Urothelium cell line (cell line): Measurements from ENCODE around the gene RPL31.
"Not testable (repeated sequence)": the region's sequence is repeated elsewhere in the genome, so short reads cannot be mapped to it uniquely, and the experiment has no call there.

Experiments
- DNase-seq: peaks from one replicate; pipeline ENCODE4 v3.0.0; 2011; ENCODE audit warnings: low spot score, mixed read lengths
- FAIRE-seq: peaks from 2 replicates; lab custom pipeline; 2011; peaks lifted over from hg19 to GRCh38; lab: Jason Lieb, UNC

RPL31 gene

DNA sequence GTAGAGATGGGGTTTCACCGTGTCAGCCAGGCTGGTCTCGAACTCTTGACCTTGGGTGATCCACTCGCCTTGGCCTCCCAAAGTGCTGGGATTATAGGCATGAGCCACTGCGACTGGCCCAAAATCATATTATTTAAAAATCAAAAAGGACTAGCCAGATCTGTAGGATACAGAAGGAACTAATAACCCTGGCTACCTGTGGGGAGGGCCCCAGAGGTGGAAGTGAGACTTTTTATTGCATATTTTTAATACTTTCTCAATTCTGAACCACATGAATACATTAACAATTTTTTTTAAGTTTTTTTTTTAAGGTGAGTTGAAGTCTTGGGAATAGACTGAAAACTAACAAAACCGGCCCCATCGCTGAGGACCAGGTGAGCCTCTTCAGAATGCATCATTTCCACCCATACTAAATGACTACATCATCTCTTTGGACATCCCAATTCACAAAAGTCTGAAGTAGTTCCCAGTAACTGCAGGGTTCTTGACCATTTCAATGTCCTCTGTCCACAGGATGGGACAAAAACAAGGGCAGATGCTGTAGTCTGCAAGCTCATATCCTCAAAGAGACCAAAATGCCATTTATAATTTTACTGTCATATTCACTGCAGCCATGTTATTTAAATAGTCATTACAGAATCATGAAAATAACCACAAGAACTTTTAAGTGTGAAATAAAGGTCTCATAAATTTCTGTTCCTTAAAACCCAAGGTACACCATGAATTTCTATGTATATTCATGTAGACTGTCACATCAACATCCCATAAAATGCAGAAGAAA is 21.4 kb downstream of the RPL31 start:
- DNase-seq (no peak), FAIRE-seq (no peak)

DNA sequence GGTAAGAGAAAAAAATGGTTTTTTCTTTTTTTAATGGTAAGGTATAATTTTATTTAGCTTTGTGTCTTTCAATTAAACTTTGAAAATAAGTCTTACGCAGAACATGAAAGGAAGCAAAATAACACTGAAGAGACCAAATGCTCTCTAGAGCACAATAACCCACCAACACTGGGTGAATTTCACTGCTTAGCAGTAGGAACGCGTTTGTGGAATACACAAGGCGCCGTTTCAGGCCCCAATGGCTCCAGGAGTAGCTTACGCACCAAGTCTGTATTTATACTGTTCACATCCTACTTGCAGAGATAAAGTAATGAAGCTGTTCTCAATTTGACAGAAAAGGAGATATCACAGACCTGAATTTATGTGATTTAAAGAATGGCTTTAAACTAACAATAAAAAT is 23.5 kb downstream of the RPL31 start:
- no peak for FAIRE-seq
- DNase-seq: no peak

DNA sequence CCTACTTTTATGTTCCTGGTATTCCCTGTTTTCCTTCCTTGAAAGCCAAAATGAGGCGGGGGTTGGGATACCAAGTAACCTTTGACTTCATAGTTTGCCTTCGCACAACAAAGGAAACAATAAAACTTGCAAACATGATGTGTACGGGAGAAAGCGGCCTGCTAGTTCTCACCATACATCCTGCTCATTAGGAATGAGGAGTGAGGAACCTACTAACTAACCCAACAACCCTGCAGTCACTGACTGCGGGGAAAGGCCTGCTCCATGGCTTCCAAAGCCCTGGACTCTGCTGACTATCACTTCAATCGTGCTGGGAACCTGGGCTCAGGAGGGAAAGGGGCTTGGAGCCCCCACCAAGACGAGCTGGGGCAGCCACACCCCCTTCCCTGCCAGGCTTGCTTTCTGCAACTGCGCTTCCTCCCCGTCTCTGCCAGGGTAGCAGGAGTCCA is 24.2 kb downstream of the RPL31 start:
- DNase-seq (no peak), FAIRE-seq (no peak)

DNA sequence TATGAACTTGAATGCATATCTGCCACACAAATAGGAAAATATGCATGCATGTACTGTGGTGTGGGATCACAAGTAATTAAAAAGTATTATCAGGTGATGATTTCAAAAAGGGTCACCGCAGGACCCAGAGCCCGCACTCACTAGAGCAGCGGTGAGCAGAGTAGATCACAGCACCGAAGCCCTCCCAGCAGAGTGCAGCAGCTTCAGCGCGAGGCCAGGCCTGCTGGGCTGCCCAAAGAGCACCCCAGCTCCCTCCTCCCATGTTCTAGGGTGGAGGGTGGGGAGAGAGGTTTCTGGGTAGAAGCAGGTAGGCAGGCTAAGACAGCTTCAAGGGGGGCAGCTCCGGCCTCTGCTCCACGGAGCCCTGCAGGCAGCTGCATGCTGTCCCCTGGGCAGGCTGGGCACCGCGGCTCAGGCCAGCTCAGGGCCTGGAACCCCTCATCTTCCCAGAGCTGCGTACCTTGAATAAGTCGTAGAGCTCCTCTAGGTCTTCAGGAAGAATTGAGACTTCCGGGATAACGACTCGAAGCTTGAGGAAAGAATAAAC is 24.9 kb downstream of the RPL31 start:
- DNase-seq: no peak
- FAIRE-seq: no peak

DNA sequence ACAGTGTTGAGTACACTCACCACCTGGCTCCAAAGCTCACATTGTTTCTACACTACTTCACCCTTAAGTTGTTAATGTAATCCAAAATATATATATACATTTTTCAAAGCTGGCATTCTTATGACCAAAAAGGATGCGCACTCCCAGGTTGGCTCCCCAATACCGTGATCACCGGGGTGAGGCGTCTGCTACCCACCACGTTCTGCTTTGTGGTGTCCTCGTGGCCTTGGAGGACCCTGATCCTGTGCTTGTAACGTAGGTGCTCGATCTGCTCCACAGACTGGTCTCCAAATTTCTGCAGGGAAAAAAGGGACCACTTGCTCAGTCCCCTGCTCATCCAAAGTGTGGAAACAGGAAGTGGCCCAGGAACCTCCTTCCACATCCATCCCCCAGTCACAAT is 25.8 kb downstream of the RPL31 start:
- FAIRE-seq (no peak), DNase-seq (no peak)

DNA sequence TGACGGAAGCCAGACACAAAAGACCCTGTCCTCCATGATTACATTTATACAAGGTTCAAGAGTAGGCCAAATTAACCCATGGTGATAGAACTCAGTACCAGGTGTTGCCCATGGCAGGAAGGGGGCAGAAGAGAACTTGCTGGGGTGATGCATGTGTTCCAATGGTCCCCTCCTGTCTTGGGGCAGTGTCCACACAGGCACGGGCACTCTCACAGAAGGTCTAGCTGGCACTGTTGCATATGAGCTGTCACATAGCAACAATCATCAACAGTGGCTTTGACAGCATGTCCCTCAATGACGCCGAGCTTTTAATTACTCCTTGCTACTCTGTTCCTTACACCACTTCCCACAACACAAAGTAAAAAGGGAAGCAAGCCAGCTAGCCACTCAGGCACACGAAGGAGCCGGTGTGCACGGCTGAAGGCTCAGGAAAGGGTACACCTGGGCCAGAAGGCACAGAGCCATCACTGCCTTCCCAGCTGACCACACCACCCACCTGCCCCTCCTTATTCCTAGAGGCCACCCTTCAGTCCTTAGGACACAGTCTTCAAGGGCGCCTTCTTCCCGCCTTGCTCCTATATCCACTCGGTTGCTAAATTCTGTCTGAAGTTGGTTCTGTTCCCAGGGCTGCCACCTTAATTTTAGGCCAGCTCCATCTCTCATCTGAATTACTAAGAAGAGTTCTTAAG is 28.9 kb downstream of the RPL31 start:
- peak; percentile 89 for FAIRE-seq
- no peak for DNase-seq

DNA sequence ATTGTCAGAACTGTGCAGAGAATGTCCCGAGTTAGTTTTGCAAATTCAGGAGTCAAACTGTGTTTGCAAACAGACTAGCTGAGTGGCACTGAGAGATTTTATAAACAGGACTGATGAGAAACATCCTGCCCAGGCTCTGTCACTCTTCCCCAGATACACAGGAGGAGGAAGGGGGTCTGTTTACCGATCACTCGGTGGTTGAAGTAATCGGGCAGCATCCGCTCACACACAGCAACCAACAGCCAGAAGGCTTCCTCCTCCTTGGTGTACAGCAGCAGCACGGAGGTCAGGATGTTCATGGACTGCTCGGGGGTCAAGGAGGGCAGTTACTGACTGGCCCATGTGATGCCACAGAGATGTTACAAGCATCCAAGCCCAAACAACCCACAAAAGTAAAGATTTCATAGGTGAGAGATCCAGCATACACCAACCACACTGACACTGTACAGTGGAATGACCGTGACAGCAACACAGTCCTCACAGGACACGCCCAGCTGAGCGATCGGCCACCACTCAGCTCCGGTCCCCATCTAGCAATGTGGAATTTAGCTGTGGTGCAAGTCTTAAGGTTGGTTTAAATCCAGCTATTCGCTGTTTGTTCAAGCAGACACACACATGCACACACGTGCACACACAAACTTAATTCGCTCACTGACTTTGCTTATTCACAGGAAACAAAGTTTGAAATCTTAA is 30.1 kb downstream of the RPL31 start:
- FAIRE-seq (peak; percentile 90), DNase-seq (no peak)

DNA sequence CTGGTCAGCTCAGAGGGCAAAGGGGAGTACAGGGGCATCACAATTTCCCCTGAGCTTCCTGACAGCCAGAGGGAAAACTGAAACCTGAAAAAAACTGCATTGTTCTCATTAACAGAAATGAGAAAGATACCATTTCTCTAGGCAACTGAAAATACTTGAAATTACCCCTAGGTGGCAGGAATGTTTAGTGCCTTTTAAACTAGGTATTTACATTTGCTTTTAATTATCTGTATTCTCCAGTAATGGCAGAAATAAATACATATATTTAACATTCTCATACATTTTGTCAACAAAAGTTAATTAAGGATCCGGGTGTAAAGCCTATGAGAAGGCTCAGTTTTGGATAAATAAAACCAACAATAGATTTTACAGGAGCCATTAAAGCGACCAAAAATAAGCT is 34.5 kb downstream of the RPL31 start:
- DNase-seq (peak; percentile 37), FAIRE-seq (no peak)

DNA sequence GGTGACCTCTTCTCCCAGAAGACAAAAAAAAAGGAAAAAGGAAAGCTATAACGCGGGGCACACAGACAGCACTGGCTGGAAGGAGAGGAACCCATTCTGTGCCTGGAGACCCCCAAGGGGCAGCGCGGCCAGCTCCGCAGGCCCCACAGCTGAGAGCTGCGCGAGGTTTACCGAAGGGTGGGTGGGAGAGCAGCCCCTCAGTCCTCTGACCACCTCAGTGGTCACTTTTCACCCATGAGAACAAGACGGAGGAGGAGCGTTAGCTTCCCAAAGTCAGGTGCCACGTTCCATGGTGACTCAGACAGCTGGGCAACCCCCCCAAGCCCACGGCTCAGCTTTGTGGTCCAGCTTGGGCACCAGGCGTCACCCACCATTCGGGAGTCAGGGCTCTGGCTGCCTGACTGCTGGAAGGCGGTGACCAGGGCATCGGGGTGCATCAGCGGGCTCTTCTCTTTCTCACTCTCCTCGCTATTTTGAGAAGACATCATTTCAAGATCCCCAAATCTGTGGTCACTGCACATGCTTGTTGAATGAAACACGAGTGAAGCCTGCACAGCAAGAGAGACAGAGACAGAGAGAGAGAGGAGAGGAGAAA is 35.2 kb downstream of the RPL31 start:
- DNase-seq (no peak), FAIRE-seq (no peak)

DNA sequence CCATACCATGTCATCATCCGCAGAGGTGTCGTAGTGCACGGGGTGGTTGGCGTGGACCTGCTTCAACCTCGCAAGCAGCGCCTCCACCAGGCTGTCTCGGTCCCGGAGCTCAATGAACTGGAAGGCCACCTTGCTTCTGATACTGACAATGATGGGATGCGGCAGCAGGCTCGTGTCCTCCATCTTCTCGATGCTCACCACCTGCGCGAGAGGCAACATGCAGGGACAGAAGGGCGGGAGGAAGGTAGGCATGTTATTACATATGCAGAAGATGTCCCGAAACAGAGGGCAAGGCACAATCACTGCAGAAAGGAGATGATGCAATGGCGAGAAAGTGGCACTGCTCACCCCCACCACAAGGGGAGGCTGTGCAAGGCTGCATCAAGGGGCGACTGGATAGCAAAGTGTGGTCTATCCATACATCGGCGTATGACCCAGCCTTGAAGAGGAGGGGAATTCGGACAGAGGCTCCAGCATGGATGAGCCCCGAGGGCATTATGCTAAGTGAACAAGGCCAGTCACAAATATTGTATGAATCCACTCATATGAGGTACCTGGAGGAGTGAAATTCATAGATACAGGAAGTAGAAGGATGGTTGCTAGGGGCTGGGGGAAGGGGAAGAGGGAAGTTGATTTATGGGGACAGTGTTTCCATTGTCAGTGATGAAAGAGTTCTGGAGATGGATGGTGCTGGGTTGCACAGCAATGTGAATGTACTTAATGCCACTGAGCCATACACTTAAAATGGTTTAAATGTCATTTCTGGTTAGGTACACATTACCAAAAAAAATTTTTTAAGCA is 36.6 kb downstream of the RPL31 start:
- FAIRE-seq: peak; percentile 80
- DNase-seq: peak; percentile 42

DNA sequence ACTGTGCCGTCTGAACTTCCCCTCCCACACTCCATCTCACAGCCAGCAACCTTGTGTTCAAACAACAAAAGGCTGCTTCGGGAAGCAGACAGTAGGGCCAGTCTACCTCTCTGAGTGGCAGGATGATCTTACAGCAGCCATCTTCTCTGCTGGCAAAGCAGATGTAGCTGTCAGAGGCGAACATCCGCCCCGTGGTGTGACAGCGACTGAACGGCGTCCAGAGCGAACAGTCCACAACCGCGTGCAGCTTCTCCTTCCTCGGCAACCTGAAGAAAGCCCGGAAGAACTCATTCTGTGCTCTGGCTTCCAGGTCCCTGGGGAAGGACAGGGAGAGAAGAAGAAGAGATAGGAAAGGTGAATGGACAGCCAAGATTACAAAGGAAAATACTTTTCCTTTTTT is 38.0 kb downstream of the RPL31 start:
- no peak for DNase-seq
- peak; percentile 66 for FAIRE-seq

DNA sequence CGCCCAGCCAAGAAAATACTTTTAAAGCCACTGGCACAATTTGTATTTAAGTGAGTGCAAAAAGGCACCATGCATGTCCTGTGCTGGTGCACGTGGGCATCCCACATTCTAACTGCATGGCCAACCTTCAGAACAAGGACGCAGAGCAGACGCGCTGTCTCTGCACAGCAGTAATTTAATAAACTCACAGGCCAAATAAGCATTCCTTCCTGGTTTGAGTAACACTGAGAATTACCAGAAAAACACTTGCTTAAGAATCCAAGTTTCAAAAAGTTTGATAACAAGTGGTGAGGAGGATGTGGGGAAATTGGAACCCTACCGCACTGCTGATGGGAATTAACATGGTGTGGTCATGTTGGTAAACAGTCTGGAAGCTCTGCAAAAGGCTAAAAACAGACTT is 38.7 kb downstream of the RPL31 start:
- DNase-seq (no peak), FAIRE-seq (no peak)

DNA sequence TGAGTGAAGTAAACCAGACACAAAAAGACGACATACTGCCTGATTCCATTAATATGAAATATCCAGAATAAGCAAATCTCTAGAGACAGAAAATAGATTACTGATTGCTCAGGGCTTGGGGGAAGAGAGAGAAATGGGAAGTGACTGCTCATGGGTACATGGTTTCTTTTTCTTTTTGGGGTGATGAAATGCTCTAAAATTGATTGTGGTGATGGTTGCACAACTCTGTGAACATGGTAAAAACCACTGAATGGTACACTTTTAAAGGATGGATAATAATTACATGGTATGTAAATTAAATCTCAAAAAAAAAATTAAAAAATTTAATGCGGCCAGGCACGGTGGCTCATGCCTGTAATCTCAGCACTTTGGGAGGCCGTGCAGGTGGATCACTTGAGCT is 39.3 kb downstream of the RPL31 start:
- DNase-seq: no peak
- no peak for FAIRE-seq

DNA sequence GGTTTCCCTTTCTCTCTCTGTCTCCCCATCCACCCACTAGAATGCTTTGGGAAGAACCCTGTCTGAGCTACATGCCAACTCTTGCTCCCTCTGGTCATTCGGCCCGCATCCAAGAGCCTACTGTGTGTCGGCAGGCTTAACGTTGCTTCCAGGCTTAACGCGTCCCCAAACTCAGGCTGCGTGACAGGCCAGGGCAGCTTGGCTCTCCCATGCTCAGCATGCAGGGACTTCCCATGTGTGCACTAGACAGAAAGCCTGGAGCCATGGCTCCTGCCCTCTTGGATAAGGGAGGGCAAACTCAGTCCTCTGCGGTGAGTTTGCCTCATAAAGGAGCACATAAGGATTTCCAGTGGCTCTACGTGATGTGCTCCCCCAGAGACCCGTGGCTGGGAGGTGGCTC is 43.2 kb downstream of the RPL31 start:
- FAIRE-seq (no peak), DNase-seq (no peak)

DNA sequence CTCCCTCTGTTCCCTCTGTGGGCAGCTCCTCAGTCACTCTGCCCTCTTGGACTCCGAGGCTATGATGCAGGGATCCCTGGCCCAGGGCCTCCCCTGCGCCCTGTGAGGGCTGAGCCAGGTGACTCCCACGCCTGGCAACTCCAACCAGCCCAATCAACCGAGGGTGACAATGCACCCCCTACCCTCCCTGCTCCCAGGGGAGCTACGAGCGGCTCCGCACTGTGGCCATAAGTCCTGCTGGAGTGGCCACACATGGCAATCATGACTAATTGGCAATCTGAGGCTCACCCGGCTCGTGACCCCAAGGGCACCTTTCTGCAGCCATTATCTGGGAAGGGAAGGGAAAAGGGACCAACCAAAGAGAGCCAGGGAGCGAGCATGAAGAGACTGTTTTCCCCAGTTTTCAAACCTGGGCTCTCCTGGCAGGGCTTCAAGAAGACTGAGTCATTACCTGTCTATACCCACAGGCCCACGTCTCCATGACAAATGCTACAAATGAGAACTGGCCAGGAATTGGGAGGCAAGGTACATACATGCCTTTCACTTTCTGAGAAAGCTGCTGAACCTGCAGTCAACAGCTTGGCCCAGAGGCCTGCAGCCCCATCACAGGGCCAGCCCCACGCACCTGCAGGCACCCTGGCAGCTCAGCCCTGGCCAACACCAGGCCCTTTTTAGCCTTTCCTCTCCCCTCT is 45.1 kb downstream of the RPL31 start:
- peak; percentile 88 for DNase-seq
- FAIRE-seq: peak; percentile 52

DNA sequence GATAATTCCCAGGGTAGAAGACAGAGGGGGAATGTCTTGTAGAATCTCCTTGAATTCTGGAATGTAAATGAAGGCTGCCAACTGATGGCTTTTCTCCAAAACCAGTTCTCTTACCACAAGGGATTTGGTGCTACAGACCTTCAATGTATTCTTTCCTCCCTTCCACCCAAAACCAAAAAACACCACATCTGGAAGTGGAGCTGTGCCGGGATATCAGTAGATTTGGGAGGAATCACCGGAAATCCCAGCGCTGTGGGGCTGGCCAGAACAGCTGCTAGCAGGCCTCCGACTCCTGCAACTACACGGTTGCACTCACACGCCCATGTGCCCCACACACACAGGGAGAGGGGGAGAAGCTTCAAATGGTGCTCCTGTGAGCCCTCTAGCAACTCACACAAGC is 45.7 kb downstream of the RPL31 start:
- no peak for DNase-seq
- FAIRE-seq: no peak

DNA sequence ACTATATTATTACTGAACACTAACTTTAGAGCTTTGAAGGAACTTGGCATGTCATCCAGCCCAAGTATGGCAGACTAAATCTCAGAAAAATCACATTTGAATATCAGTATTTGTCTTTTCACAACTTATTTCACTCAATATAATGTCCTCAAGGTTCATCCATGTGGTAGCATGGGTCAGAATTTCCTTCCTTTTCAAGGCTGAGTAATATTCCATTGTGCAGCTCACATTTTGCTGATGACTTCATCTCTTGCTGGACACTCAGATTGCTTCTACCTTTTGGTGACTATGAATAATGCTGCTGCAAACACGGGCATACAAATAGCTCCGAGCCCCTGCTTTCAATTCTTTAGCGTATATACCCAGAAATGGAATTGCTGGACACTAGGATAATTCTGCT is 46.7 kb downstream of the RPL31 start:
- FAIRE-seq (no peak), DNase-seq (no peak)

DNA sequence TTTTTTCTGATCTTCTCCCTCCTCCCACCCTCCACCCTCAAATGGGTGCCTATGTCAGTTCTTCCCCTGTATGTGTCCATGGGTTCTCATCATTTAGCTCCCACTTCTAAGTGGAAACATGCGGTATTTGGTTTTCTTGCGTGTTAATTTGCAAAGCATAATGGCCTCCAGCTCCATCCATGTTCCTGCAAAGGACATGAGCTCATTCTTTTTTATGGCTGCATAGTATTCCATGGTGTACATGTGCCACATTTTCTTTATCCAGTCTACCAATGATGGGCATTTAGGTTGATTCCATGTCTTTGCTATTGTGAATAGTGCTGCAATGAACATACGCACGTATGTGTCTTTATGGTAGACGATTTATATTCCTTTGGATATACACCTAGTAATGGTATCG is 48.8 kb downstream of the RPL31 start:
- DNase-seq, FAIRE-seq: not testable (repeated sequence)

DNA sequence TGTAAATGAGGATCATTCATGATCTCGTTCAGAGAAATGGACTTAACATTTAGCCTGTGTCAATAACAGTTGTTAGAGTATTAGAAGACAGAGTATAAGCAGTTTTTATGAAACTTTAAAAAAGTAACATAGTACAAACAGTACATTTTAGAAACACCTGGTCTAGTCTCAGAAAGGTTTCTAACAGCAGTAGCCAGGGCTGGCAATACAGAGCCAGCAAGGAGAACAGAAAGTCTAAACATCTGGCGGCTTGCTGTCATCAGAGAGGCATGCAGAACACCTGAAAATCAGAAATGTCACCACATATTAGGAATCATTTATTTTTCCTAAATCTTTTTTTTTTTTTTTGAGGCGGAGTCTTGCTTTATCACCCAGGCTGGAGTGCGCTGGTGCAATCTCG is 50.1 kb downstream of the RPL31 start:
- DNase-seq (no peak), FAIRE-seq (no peak)

DNA sequence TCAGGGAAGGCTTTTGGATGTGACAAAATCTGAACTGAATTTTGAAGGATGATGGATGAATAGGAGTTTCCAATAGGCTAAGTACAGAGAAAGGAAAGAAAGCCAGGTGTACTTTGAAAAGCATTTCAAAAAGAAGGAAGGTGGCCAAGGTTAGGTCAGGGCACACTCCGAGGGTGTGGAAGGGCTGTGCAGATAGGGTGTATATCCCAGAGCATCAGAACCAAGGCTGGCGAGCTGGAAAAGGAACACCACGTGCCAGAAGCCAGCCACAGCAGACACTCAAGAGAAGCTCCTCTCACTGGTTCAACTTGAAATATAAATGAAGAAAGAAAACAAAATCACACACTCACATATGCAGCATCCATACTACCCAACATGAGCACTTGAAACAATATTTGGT is 51.0 kb downstream of the RPL31 start:
- FAIRE-seq: no peak

More for the DNA sequence above, 51.0 kb downstream of the RPL31 start:
- DNase-seq: no peak
